Neuronal stem cell (in vitro differentiated cells): ENCODE measurements around the gene NUP62.
A peak's percentile ranks its signal among the peaks of the same experiment; 100 is the strongest.

ENCODE experiments used
- DNase-seq: peaks from one replicate; pipeline ENCODE4 v3.0.0-alpha.2; 2013; ENCODE audit warnings: low spot score
- H2AFZ ChIP-seq: one replicate; pipeline ENCODE4 v1.6.1; 2013; ENCODE audit warnings: mild to moderate bottlenecking, low read length, inconsistent platforms
- H2AK5ac ChIP-seq: 2 replicates; pipeline ENCODE4 v1.6.1; 2013; ENCODE audit warnings: low read depth, mild to moderate bottlenecking, inconsistent platforms, low read length, moderate library complexity, mixed read lengths
- H2BK120ac ChIP-seq: 2 replicates; pipeline ENCODE4 v1.6.1; 2013; ENCODE audit warnings: low read depth, mild to moderate bottlenecking, inconsistent platforms, low read length, moderate library complexity, mixed read lengths
- H2BK12ac ChIP-seq: one replicate; pipeline ENCODE4 v1.6.1; 2013; ENCODE audit warnings: low read length, inconsistent platforms
- H2BK15ac ChIP-seq: 2 replicates; pipeline ENCODE4 v1.6.1; 2013; ENCODE audit warnings: mild to moderate bottlenecking, low read length, inconsistent platforms, mixed read lengths
- H2BK5ac ChIP-seq: one replicate; pipeline ENCODE4 v1.6.1; 2013; ENCODE audit warnings: inconsistent platforms, mild to moderate bottlenecking, low read length, moderate library complexity
- H3K14ac ChIP-seq: one replicate; pipeline ENCODE4 v1.6.1; 2013; ENCODE audit warnings: low read length, inconsistent platforms
- H3K18ac ChIP-seq: 2 replicates; pipeline ENCODE4 v1.6.1; 2013; ENCODE audit warnings: low read length, inconsistent platforms
- H3K23ac ChIP-seq: 2 replicates; pipeline ENCODE4 v1.6.1; 2013; ENCODE audit warnings: low read depth, mild to moderate bottlenecking, mixed read lengths, low read length, inconsistent platforms; ENCODE audit not compliant: poor library complexity
- H3K27ac ChIP-seq: replicated peaks from 3 replicates; pipeline ENCODE4 v1.5.1; 2013; ENCODE audit warnings: low read length, inconsistent platforms
- H3K27me3 ChIP-seq, 3 experiments: 2 replicates each; pipeline ENCODE4 v1.6.1; 2013; ENCODE audit warnings: low read length in 3 of 3, mild to moderate bottlenecking in 2 of 3, inconsistent platforms in 1 of 3, low read depth in 1 of 3, mixed read lengths in 1 of 3, moderate library complexity in 1 of 3; ENCODE audit not compliant: control insufficient read depth in 3 of 3, insufficient read depth in 3 of 3
- H3K36me3 ChIP-seq, 2 donors: replicated peaks in 1 of 2; 2 replicates each; pipeline ENCODE4 v1.6.1; 2013; ENCODE audit warnings: low read length in 2 of 2; ENCODE audit not compliant: control insufficient read depth in 2 of 2, insufficient read depth in 2 of 2
- H3K4ac ChIP-seq: 2 replicates; pipeline ENCODE4 v1.6.1; 2013; ENCODE audit warnings: inconsistent platforms, mild to moderate bottlenecking, low read length, moderate library complexity
- H3K4me1 ChIP-seq, 2 donors: 1 replicate in 1 of 2; 2 replicates in 1 of 2; pipeline ENCODE4 v1.6.1; 2013; ENCODE audit warnings: low read length in 2 of 2, low read depth in 1 of 2; ENCODE audit not compliant: control insufficient read depth in 2 of 2, insufficient read depth in 1 of 2
- H3K4me2 ChIP-seq: one replicate; pipeline ENCODE4 v1.6.1; 2013; ENCODE audit warnings: mild to moderate bottlenecking, low read length, inconsistent platforms; ENCODE audit not compliant: insufficient read depth, poor library complexity, severe bottlenecking
- H3K4me3 ChIP-seq, 2 donors: 2 replicates each; pipeline ENCODE4 v1.5.1; 2013; ENCODE audit warnings: low read length in 2 of 2, mild to moderate bottlenecking in 2 of 2, inconsistent platforms in 1 of 2, moderate library complexity in 1 of 2
- H3K79me1 ChIP-seq: one replicate; pipeline ENCODE4 v1.6.1; 2013; ENCODE audit warnings: low read depth, mild to moderate bottlenecking, inconsistent platforms, low read length, moderate library complexity
- H3K9ac ChIP-seq: one replicate; pipeline ENCODE4 v1.6.1; 2013; ENCODE audit warnings: mild to moderate bottlenecking, low read depth, low read length, inconsistent platforms; ENCODE audit not compliant: poor library complexity
- H3K9me3 ChIP-seq, 2 donors: replicated peaks in 1 of 2; 2 replicates each; pipeline versions ENCODE3 to v1.6.1; 2013; ENCODE audit warnings: low read length in 2 of 2, mild to moderate bottlenecking in 2 of 2, inconsistent platforms in 1 of 2, low read depth in 1 of 2, mixed read lengths in 1 of 2, moderate library complexity in 1 of 2; ENCODE audit not compliant: control insufficient read depth in 2 of 2, insufficient read depth in 1 of 2
- H4K8ac ChIP-seq: one replicate; pipeline ENCODE4 v1.6.1; 2013; ENCODE audit warnings: low read depth, mild to moderate bottlenecking, inconsistent platforms, low read length, moderate library complexity
- H4K91ac ChIP-seq: one replicate; pipeline ENCODE4 v1.6.1; 2013; ENCODE audit warnings: low read length, low read depth, mild to moderate bottlenecking, inconsistent platforms; ENCODE audit not compliant: poor library complexity
- WGBS, 2 donors: extraction: QIAGEN DNeasy Blood & Tissue Kit; methylation state at CpG; one replicate each; pipeline ENCODE4 v1.1.7; 2013; ENCODE audit warnings: missing lambda C conversion rate in 2 of 2, mixed read lengths in 1 of 2; ENCODE audit not compliant: insufficient read length in 2 of 2, insufficient replicate concordance in 1 of 2; ENCODE audit errors: extremely low coverage in 2 of 2; 5-methylcytosine and 5-hydroxymethylcytosine counted together

The NUP62 gene

DNA sequence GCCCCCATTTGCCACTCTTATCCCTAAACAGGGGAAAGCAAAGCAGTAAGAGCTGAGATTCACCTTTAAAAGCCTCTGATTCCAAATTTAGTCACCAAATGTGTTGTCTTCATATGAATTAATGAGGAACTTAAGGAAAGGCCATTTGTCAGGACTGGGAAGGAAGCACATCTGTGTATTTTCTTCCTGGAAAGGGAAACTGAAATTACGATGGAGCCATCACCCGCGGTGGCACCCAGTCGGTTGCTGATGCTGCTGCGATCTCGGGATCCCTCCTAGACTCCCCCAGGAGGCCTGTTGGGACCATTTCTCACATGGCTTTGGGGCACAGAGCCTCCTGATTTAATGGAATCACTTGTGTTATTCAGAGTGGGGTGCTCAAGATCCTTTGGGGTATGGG lies 25.2 kb downstream of the NUP62 start:
- Histone ChIP-seq H3K36me3 (peaks cover 28 to 35% of the 10 kb centered on the region in 2 donors), H2BK120ac (no peak overlapping the region), H4K91ac (no peak overlapping the region), H2BK15ac (no peak overlapping the region), H3K27me3 (peaks cover 0 to 1% (median 0%) of the 10 kb centered on the region in 3 experiments), H3K9ac (no peak overlapping the region), H2AK5ac (no peak overlapping the region), H3K4ac (no peak overlapping the region), H2BK12ac (no peak overlapping the region), H3K27ac (no peak overlapping the region), H2AFZ (no peak overlapping the region), H3K23ac (no peak overlapping the region), H3K79me1 (peaks cover 4% of the 10 kb centered on the region), H3K4me2 (no peak overlapping the region), H3K14ac (no peak overlapping the region), H2BK5ac (no peak overlapping the region), H3K9me3 (peaks cover 0 to 2% of the 10 kb centered on the region in 2 donors), H3K4me3 (no peak overlapping the region), H3K18ac (no peak overlapping the region), H4K8ac (no peak overlapping the region), H3K4me1 (no peaks in the 10 kb centered on the region)
- DNase-seq = no peak
- WGBS, 2 donors = no CpG with 5 or more reads among the region's 6 CpGs

DNA sequence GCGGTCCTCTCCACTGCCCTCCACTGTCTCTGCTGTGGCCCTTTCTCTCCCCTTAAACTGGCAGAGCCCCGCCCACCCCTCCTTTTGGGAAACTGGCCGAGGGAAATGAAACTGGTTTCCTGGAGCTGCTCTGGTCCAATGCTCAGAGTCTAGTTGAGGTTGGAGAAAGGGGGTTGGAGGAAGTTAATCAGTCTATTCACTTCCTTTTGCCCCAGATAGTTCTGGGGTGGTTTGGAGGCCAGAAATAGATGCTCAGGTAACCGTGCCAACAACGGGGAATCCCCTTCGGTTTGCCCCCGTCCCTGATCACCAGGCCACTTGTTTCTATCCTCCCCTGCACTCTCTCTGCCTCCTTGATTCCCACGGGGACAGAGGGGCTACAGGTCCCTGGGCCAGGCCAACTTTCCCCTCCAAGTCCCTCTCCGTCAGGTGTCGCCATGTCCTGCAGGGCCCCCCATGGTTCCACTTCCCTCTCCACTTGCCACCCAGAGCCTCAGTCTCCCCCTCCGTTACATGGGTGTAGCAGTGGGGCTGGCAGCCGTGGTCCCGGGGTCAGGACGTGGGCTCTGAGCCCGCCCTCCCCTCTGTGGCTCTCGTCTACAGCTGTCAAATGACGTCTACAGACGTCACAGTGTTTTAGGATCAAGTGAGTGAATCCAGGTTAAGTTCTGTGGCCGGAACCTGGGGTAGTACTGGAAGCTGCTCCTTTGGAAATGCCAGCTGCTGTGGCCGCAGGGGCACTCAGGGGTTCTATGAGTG lies 32.3 kb downstream of the NUP62 start, which contains the start of gene IL4I1:
Gene IL4I1, minus strand, starts transcription at position 25 of the 759 bp plus-strand sequence. CDS start 727 bp downstream, outside the sequence.
- Histone ChIP-seq H2BK12ac (peak within 1 kb of the TSS; percentile 22), H3K4me1 (peaks cover 5 to 6% of the 10 kb centered on the region in 2 donors), H3K27ac (no peak within 1 kb of the TSS), H3K4me3 (no peak within 1 kb of the TSS), H2BK120ac (no peak within 1 kb of the TSS), H3K27me3 (peaks cover 0 to 14% (median 0%) of the 10 kb centered on the region in 3 experiments), H3K36me3 (no peaks in the 10 kb centered on the region), H4K8ac (peak within 1 kb of the TSS; percentile 65), H4K91ac (peak within 1 kb of the TSS; percentile 72), H3K9ac (no peak within 1 kb of the TSS), H3K23ac (no peak within 1 kb of the TSS), H3K79me1 (no peaks in the 10 kb centered on the region), H2BK5ac (no peak within 1 kb of the TSS), H2BK15ac (peak within 1 kb of the TSS; percentile 95), H2AK5ac (peak within 1 kb of the TSS; percentile 95), H2AFZ (peak within 1 kb of the TSS; percentile 69), H3K18ac (peak within 1 kb of the TSS; percentile 71), H3K4me2 (no peak within 1 kb of the TSS), H3K9me3 (no peaks in the 10 kb centered on the region), H3K4ac (no peak within 1 kb of the TSS), H3K14ac (peak within 1 kb of the TSS; percentile 38)
- WGBS, 2 donors = no CpG with 5 or more reads among the region's 20 CpGs
- DNase-seq = no peak

DNA sequence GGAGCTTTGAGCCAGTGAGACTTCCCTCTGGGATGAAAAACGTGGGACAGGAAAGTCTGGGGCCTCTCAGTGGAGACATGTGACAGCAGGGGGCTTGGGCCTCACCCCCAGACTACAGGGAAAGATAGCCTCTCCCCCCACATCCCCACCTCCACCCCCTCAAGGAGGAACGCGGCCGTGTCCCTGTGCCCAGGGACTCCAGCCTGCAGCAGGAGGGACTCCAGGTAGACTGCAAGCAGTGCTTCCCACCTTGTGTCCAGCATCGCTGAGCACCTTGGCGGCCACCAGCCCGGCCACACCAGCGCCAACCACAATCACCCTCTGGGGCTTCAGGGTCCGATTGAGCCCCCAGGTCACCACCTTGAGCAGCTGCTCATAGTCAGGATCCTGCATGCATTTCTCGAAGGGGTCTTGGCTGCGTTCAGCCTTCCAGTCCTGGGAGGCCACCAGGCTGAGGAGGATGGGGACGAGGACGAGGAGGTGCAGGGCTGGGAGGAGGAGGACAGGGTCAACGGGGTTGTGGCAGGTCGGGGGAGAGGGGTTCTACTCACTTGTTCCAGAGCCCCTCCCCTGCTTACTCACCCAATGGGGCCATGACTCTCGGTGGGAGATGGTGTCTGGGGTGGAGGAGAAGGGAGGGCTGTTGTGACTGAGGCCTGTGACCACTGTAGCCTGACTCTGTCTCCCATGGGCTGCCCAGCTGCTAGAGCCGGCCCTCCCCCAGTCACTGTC lies 33.6 kb downstream of the NUP62 start:
- Histone ChIP-seq H3K4ac (no peak overlapping the region), H2BK5ac (no peak overlapping the region), H2BK15ac (peak overlapping the region; percentile 95), H3K4me1 (peaks cover 5 to 6% of the 10 kb centered on the region in 2 donors), H2BK120ac (no peak overlapping the region), H3K4me2 (no peak overlapping the region), H3K18ac (peak overlapping the region; percentile 38), H2BK12ac (peak overlapping the region; percentile 6), H4K91ac (no peak overlapping the region), H3K9me3 (no peaks in the 10 kb centered on the region), H3K36me3 (no peaks in the 10 kb centered on the region), H3K27me3 (peaks cover 0 to 14% (median 0%) of the 10 kb centered on the region in 3 experiments), H3K27ac (no peak overlapping the region), H2AK5ac (peak overlapping the region; percentile 92), H3K4me3 (no peak overlapping the region), H3K79me1 (no peaks in the 10 kb centered on the region), H3K14ac (peak overlapping the region; percentile 10), H3K23ac (no peak overlapping the region), H3K9ac (no peak overlapping the region), H4K8ac (no peak overlapping the region), H2AFZ (no peak overlapping the region)
- DNase-seq = no peak
- WGBS, 2 donors = no CpG with 5 or more reads among the region's 17 CpGs
